HFF-Myc (cell line): ENCODE data around the gene INS.

Experiments
- DNase-seq: peaks from one replicate; pipeline ENCODE4 v3.0.0-alpha.2; 2011; ENCODE audit warnings: low read depth; ENCODE audit errors: extremely low read depth
- H3K4me3 ChIP-seq: replicated peaks from 2 replicates; pipeline ENCODE4 v1.5.1; 2011; ENCODE audit warnings: low read depth, mild to moderate bottlenecking, control low read depth, low read length
- CTCF ChIP-seq: IDR thresholded peaks from 2 replicates; pipeline ENCODE4 v1.5.1; 2012; ENCODE audit warnings: mild to moderate bottlenecking, low read depth, low read length, control low read depth; ENCODE audit errors: missing control alignments

The INS gene

GRCh38 chr11:2173761-2174160, 12.8 kb upstream of the INS start:
- no peak for TF ChIP-seq CTCF
- DNase-seq, result no peak
- no peak overlapping the region for H3K4me3 ChIP-seq

- peak; percentile 57 for TF ChIP-seq CTCF
- no peak overlapping the region for H3K4me3 ChIP-seq
- DNase-seq, result no peak
These were observed 12.2 kb upstream of the INS start for GRCh38 chr11:2173150-2173693.

DNA sequence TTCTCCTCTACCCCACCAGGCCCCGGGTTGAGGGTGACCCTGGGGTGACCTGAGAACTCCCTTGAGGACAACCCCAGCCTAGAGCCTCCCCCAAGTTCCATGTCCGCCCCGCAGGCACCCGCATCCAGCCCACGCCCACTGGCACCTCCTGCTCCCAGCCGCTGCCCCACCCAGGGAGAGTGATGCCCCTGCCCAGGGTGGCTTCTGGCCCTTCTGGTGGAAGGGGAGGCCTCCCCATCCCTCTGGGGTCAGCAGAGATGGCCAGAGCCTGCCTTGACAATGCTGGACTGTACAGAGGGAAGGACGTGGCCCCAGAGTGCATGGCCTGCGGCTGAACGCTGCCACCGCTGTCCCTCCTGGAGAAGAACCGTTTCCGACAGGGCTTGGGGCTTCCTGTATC, 11.7 kb upstream of the INS start:
- no peak for DNase-seq
- TF ChIP-seq CTCF, result no peak
- H3K4me3 ChIP-seq, result no peak overlapping the region

GRCh38 chr11:2171591-2172003, 10.6 kb upstream of the INS start, which contains the start of gene TH:
Gene TH, minus strand, starts transcription at chr11:2171815. Its CDS starts 29 bp downstream, at chr11:2171786.
- H3K4me3 ChIP-seq, result no peak within 1 kb of the TSS
- no peak for DNase-seq
- no peak for TF ChIP-seq CTCF

DNA sequence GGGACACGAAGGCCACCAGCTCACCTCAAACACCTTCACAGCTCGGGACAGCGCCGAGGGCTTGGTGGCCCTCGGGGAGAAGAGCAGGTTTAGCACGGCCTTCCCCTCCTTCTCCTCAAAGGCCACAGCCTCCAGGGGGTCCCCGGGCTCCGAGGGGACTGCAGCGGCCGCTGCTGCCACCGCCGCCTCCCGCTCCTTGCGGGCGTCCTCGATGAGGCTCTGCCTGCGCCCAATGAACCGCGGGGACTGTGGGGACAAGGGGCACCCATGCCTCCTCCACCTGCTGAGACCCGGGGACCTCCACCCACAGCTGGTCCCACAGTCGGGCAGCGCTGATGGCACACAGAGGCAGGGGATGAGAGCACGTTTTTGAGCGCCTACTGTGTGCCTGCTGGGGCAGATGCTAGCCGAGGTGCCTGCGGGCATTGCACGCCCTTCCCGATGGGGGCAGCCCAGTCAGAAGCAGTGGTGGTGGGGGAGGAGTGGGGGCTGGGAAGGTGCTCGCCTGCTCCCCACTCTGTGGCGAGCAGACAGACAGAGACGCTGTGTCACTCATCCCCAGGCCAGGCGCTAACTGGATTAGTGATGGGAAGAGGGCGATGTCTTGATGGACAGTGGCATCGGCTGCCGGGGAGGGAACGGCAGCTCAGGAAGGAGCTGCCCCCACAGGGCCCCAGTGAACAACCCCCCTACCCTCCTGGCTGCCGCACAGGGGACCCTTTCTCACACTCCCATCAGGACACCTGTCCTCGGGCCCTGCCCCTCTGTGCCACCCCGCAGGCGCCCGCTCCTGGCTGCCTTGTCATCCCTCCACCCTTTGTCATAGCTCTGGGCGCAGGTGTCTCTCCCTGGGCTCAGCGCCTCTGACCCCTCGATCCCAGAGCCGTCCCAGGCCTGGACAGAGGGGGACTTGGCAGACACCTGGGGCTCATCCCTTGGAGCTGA, 8.9 kb upstream of the INS start:
- no peak for TF ChIP-seq CTCF
- DNase-seq, result no peak
- H3K4me3 ChIP-seq, result no peak overlapping the region

GRCh38 chr11:2169005-2169378, 8.0 kb upstream of the INS start:
- DNase-seq, result no peak
- TF ChIP-seq CTCF, result no peak
- H3K4me3 ChIP-seq, result no peak overlapping the region
